ENCODE results near the gene CD177.
"Not testable (repeated sequence)": the region's sequence is repeated elsewhere in the genome, so short reads cannot be mapped to it uniquely, and the experiment has no call there.

The CD177 gene

GRCh38 chr19:43353606-43354304 lies at the start of gene CD177:
Gene CD177 (plus strand): TSS chr19:43353686. CDS start chr19:43353715, 29 bp downstream.
- no peak for DNase-seq
- in situ Hi-C loops (cut with HindIII; ENCODE audit: low pct_ligation_motif_present, low pct_unique_long_range_greater_than_20kb, low sequenced_read_pairs): no loop called here

- no peak for DNase-seq
- in situ Hi-C loops (cut with HindIII; ENCODE audit: low pct_ligation_motif_present, low pct_unique_long_range_greater_than_20kb, low sequenced_read_pairs): no loop called here
These were observed 47.8 kb upstream of the CD177 start for GRCh38 chr19:43305642-43306041.

- DNase-seq: no peak
- in situ Hi-C loops (cut with HindIII; ENCODE audit: low pct_ligation_motif_present, low pct_unique_long_range_greater_than_20kb, low sequenced_read_pairs): no loop called here
These were observed 47.4 kb upstream of the CD177 start for GRCh38 chr19:43306097-43306496.

- no peak for DNase-seq
- in situ Hi-C loops (cut with HindIII; ENCODE audit: low pct_ligation_motif_present, low pct_unique_long_range_greater_than_20kb, low sequenced_read_pairs): no loop called here
These were observed 45.2 kb upstream of the CD177 start for GRCh38 chr19:43308244-43308815.

GRCh38 chr19:43309466-43309865 lies 44.0 kb upstream of the CD177 start:
- no peak for DNase-seq
- in situ Hi-C loops (cut with HindIII; ENCODE audit: low pct_ligation_motif_present, low pct_unique_long_range_greater_than_20kb, low sequenced_read_pairs): no loop called here

- DNase-seq: no peak
- in situ Hi-C loops (cut with HindIII; ENCODE audit: low pct_ligation_motif_present, low pct_unique_long_range_greater_than_20kb, low sequenced_read_pairs): no loop called here
These were observed 43.3 kb upstream of the CD177 start for GRCh38 chr19:43310221-43310620.

- no peak for DNase-seq
- in situ Hi-C loops (cut with HindIII; ENCODE audit: low pct_ligation_motif_present, low pct_unique_long_range_greater_than_20kb, low sequenced_read_pairs): no loop called here
These were observed 42.2 kb upstream of the CD177 start for GRCh38 chr19:43311256-43311655.

GRCh38 chr19:43311706-43312105 lies 41.8 kb upstream of the CD177 start:
- in situ Hi-C loops (cut with HindIII; ENCODE audit: low pct_ligation_motif_present, low pct_unique_long_range_greater_than_20kb, low sequenced_read_pairs): no loop called here

GRCh38 chr19:43313711-43314495 lies 39.6 kb upstream of the CD177 start:
- DNase-seq: no peak
- in situ Hi-C loops (cut with HindIII; ENCODE audit: low pct_ligation_motif_present, low pct_unique_long_range_greater_than_20kb, low sequenced_read_pairs): no loop called here

More at GRCh38 chr19:43311706-43312105, 41.8 kb upstream of the CD177 start:
- no peak for DNase-seq

- no peak for DNase-seq
- in situ Hi-C loops (cut with HindIII; ENCODE audit: low pct_ligation_motif_present, low pct_unique_long_range_greater_than_20kb, low sequenced_read_pairs): no loop called here
These were observed 37.6 kb upstream of the CD177 start for GRCh38 chr19:43315851-43316250.

GRCh38 chr19:43316591-43317319 lies 36.7 kb upstream of the CD177 start:
- no peak for DNase-seq
- in situ Hi-C loops (cut with HindIII; ENCODE audit: low pct_ligation_motif_present, low pct_unique_long_range_greater_than_20kb, low sequenced_read_pairs): no loop called here

- in situ Hi-C loops (cut with HindIII; ENCODE audit: low pct_ligation_motif_present, low pct_unique_long_range_greater_than_20kb, low sequenced_read_pairs): no loop called here
- DNase-seq: no peak
These were observed 35.3 kb upstream of the CD177 start for GRCh38 chr19:43318203-43318602.

- in situ Hi-C loops (cut with HindIII; ENCODE audit: low pct_ligation_motif_present, low pct_unique_long_range_greater_than_20kb, low sequenced_read_pairs): no loop called here
- no peak for DNase-seq
These were observed 34.6 kb upstream of the CD177 start for GRCh38 chr19:43318796-43319314.

- no peak for DNase-seq
- in situ Hi-C loops (cut with HindIII; ENCODE audit: low pct_ligation_motif_present, low pct_unique_long_range_greater_than_20kb, low sequenced_read_pairs): no loop called here
These were observed 32.9 kb upstream of the CD177 start for GRCh38 chr19:43320546-43320945.

GRCh38 chr19:43326761-43327160 lies 26.7 kb upstream of the CD177 start:
- DNase-seq; in situ Hi-C loops (cut with HindIII; ENCODE audit: low pct_ligation_motif_present, low pct_unique_long_range_greater_than_20kb, low sequenced_read_pairs): not testable (repeated sequence)

- DNase-seq; in situ Hi-C loops (cut with HindIII; ENCODE audit: low pct_ligation_motif_present, low pct_unique_long_range_greater_than_20kb, low sequenced_read_pairs): not testable (repeated sequence)
These were observed 24.9 kb upstream of the CD177 start for GRCh38 chr19:43328561-43328960.

GRCh38 chr19:43329049-43329448 lies 24.4 kb upstream of the CD177 start:
- DNase-seq; in situ Hi-C loops (cut with HindIII; ENCODE audit: low pct_ligation_motif_present, low pct_unique_long_range_greater_than_20kb, low sequenced_read_pairs): not testable (repeated sequence)

GRCh38 chr19:43329989-43330388 lies 23.5 kb upstream of the CD177 start:
- in situ Hi-C loops (cut with HindIII; ENCODE audit: low pct_ligation_motif_present, low pct_unique_long_range_greater_than_20kb, low sequenced_read_pairs): no loop called here
- DNase-seq: no peak

All from ACHN (cell line).